NB4 (cell line): Measurements from ENCODE around the gene XRCC5.

Experiments
- CTCF ChIP-seq: IDR thresholded peaks from one replicate; pipeline ENCODE4 v1.5.1; 2012; ENCODE audit warnings: low read depth, low read length
- MAX ChIP-seq: IDR thresholded peaks from 2 replicates; pipeline ENCODE4 v1.6.1; 2011; ENCODE audit warnings: low read depth, low read length
- POLR2A ChIP-seq: IDR thresholded peaks from 2 replicates; pipeline ENCODE4 v1.6.1; 2011; ENCODE audit warnings: mild to moderate bottlenecking; ENCODE audit not compliant: insufficient read length; ENCODE audit errors: extremely low read depth

- no peak for TF ChIP-seq CTCF
- TF ChIP-seq MAX: no peak
- no peak for TF ChIP-seq POLR2A
These were observed 40.1 kb upstream of the XRCC5 start for GRCh38 chr2:216069028-216069427.
